Stimulated activated CD4-positive, alpha-beta T cell treated with anti-CD3 and anti-CD28 coated beads, Interleukin-15, amount 100 ng/mL, for 1 hour (primary cell): Measurements from ENCODE around the gene SIRPB2.
"Not testable (repeated sequence)": the region's sequence is repeated elsewhere in the genome, so short reads cannot be mapped to it uniquely, and the experiment has no call there.

Experiments
- DNase-seq, 2 donors: peaks; one replicate each; pipeline ENCODE4 v3.0.0-alpha.2; 2020; ENCODE audit warnings: low read depth in 1 of 2, low spot score in 1 of 2

Gene SIRPB2

GRCh38 chr20:1499528-1500420 lies 8.6 kb upstream of the SIRPB2 start:
- DNase-seq = no peak

- DNase-seq = not testable (repeated sequence)
Observed at GRCh38 chr20:1497371-1497770, 6.2 kb upstream of the SIRPB2 start.

- no peak for DNase-seq
Observed at GRCh38 chr20:1496930-1497329, 5.7 kb upstream of the SIRPB2 start.

GRCh38 chr20:1494436-1494835 lies 3.2 kb upstream of the SIRPB2 start:
- no peak for DNase-seq

GRCh38 chr20:1493536-1493935 lies 2.3 kb upstream of the SIRPB2 start:
- DNase-seq = no peak

GRCh38 chr20:1491860-1492642 lies 831 bp upstream of the SIRPB2 start:
- DNase-seq = no peak

- DNase-seq = no peak
Observed at GRCh38 chr20:1490643-1491195, 501 bp downstream of the SIRPB2 start.

GRCh38 chr20:1489764-1490436 lies 1.3 kb downstream of the SIRPB2 start:
- no peak for DNase-seq

GRCh38 chr20:1489325-1489724 lies 1.9 kb downstream of the SIRPB2 start:
- no peak for DNase-seq

GRCh38 chr20:1486566-1486965 lies 4.7 kb downstream of the SIRPB2 start:
- no peak for DNase-seq

GRCh38 chr20:1484438-1485116 lies 6.6 kb downstream of the SIRPB2 start:
- no peak for DNase-seq

- no peak for DNase-seq
Observed at GRCh38 chr20:1479831-1480595, 11.2 kb downstream of the SIRPB2 start.

- no peak for DNase-seq
Observed at GRCh38 chr20:1478566-1478965, 12.7 kb downstream of the SIRPB2 start.

- DNase-seq = no peak
Observed at GRCh38 chr20:1477896-1478490, 13.2 kb downstream of the SIRPB2 start.

- no peak for DNase-seq
Observed at GRCh38 chr20:1474817-1475603, 16.2 kb downstream of the SIRPB2 start.

- no peak for DNase-seq
Observed at GRCh38 chr20:1474325-1474724, 16.9 kb downstream of the SIRPB2 start.

GRCh38 chr20:1473246-1474220 lies 17.7 kb downstream of the SIRPB2 start:
- no peak for DNase-seq
